NCI-H510A (cell line): ENCODE data around the gene IKBKE.
A peak's percentile ranks its signal among the peaks of the same experiment; 100 is the strongest.

Experiments
- DNase-seq: peaks from one replicate; lab custom pipeline; 2025; lab: John Stamatoyannopoulos, UW

IKBKE gene

GRCh38 chr1:206544562-206545257 lies 74.4 kb downstream of the IKBKE start:
- peak; percentile 60 for DNase-seq

- no peak for DNase-seq
Measured at GRCh38 chr1:206545351-206545750, 75.1 kb downstream of the IKBKE start.
